HFF-Myc (cell line): ENCODE data around the gene MGAT4B.
"Not testable (repeated sequence)": the region's sequence is repeated elsewhere in the genome, so short reads cannot be mapped to it uniquely, and the experiment has no call there.

Experiments used
- DNase-seq: peaks from one replicate; pipeline ENCODE4 v3.0.0-alpha.2; 2011; ENCODE audit warnings: low read depth; ENCODE audit errors: extremely low read depth
- H3K4me3 ChIP-seq: replicated peaks from 2 replicates; pipeline ENCODE4 v1.5.1; 2011; ENCODE audit warnings: low read depth, mild to moderate bottlenecking, control low read depth, low read length
- CTCF ChIP-seq: IDR thresholded peaks from 2 replicates; pipeline ENCODE4 v1.5.1; 2012; ENCODE audit warnings: mild to moderate bottlenecking, low read depth, low read length, control low read depth; ENCODE audit errors: missing control alignments

The MGAT4B gene

DNA sequence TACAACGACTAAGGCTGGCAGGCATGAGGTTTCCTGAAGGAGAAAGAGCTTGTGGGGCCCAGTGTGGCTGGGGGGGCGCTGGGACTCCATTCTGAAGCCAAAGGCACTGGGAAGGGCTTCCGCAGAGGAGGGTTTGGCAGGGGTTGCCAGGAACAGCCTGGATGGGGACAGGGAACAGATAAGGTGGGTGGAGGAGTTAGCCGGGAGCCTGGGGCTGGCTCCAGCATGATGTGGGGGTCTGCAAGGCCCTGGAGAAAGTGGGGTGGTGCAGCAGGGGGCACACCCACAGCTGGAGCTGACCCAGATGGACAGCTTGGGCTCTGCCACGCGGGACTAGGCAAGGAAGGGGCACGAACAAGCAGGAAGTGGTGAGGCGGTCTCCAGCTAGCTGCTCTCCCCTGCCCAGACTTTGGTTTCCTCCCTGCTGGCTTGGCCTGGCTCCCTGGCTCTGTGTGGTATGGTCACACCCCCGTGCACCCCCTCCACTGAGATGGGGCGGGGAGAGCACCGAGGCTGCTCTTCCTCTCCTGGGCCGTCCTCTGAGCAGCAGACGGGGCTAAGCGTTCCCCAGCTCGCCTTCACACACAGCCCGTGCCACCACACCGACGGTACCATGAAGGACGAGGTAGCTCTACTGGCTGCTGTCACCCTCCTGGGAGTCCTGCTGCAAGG, 13.1 kb downstream of the MGAT4B start, which contains the start of gene LTC4S:
TSS of gene LTC4S (plus strand) at position 519 of the 672 bp plus-strand sequence. CDS start at position 614, 95 bp downstream.
- no peak within 1 kb of the TSS for H3K4me3 ChIP-seq
- no peak for TF ChIP-seq CTCF
- no peak for DNase-seq

GRCh38 chr5:179792612-179793467, 13.8 kb downstream of the MGAT4B start:
- H3K4me3 ChIP-seq, result no peak overlapping the region
- no peak for TF ChIP-seq CTCF
- no peak for DNase-seq

DNA sequence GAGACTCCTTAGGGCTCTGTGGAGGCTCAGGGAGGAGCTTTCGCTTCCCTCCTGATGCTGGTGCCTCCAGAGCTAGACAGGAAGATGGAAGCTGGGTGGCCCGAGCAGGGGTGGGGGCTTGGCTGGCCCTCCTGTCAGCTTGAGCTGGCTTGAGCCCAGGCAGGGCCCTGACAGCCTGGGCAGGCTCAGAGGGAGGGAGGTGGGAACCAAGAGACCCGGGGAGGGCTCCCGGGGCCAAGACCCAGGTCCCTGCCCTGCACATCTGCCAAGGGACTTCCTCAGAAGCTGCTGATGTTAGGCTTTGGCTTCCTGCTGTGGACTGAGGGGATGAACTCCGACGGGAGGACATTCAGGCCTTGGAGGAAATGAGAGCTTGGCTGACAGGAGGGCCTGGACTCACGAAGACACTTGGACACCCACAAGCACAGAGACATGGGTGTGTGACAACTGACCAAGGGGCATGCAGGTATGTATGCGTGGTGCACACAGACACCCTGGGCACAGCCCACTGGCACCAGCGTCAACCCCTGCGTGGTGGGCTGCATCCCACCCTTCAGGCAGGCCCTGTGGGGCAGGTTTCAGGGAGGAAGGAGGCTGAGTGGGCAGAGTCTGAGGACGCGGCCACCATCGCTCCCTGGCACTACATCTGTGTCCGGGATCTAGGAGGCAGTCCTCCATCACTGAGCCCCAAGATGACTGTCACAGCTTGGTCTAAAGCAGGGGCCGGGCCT, 14.6 kb downstream of the MGAT4B start:
- TF ChIP-seq CTCF, result no peak
- no peak for DNase-seq
- H3K4me3 ChIP-seq, result no peak overlapping the region

DNA sequence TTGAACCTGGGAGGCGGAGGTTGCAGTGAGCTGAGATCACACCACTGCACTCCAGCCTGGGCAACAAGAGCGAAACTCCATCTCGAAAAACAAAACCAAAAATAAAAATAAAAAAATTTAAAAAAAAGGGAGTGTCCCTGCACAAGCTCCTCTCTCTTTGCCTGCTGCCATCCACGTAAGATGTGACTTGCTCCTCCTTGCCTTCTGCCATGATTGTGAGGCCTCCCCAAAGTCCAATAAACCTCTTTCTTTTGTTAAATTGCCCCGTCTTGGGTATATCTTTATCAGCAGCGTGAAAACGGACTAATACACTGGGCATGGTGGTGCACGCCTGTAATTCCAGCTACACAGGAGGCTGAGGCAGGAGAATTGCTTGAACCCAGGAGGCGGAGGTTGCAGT, 17.4 kb downstream of the MGAT4B start:
- DNase-seq, H3K4me3 ChIP-seq: not testable (repeated sequence)

DNA sequence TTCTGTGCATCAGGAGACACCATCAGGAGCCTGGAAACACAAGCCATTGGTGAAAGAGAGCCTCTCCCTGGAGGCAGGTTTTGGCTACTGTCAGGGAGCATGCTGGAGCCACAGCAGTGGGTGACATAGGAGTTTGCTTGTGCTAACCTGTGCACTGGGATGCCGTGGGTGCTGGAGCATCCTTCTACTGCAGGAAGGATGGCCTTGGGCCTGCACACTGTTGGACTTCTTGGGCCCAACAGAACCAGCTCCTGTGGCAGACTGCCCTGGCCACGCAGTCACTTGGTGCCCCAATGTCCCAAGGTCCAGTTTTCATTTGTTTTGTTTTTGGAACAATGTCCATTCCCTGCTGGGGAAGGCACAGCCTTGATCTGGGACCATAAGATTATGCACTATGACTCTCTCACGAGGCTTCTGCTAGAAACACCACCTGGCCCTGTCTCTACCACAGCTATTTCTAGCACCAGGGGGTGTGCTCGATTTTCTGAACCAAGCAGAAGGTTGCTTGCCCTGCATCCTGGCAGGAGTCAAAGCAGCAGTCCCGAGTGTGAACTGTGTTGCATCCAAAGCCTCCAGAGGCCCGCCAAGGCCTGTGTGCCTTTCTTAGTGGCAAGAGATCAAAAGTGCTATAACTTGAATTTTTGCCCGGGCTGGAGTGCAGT, 18.3 kb downstream of the MGAT4B start:
- DNase-seq, result no peak
- TF ChIP-seq CTCF, result no peak
- no peak overlapping the region for H3K4me3 ChIP-seq

DNA sequence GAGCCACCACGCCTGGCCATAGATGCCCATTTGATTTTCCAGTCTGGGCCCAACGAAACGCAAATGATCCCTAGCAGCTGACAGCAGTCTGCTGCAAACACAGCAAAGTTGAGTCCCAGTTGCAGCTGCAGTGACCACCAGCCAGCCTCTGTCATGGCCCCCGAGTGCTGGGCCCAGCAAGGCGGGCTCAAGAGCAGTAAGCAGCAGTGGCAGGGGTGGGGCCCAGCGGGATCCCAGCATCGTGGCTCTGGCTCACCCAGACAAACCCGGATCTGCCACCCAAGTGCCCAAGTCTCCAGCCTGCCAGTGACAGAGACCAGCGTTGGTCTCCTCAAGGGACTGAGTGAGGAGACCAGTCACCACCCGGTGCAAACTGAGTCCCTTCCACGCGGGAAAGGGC, 19.8 kb downstream of the MGAT4B start:
- DNase-seq, result no peak
- TF ChIP-seq CTCF, result no peak
- H3K4me3 ChIP-seq, result no peak overlapping the region
